Mucosa of rectum (tissue), 2 donors: Measurements from ENCODE around the gene DNER.
"Not testable (repeated sequence)": the region's sequence is repeated elsewhere in the genome, so short reads cannot be mapped to it uniquely, and the experiment has no call there.

Experiments
- H3K27ac ChIP-seq, 2 donors: one replicate each; pipeline ENCODE4 v1.7.0; 2013; ENCODE audit warnings: inconsistent platforms in 2 of 2, low read depth in 2 of 2, low read length in 2 of 2
- H3K27me3 ChIP-seq, 2 donors: one replicate each; pipeline ENCODE4 v1.7.0; 2013; ENCODE audit warnings: low read length in 2 of 2; ENCODE audit not compliant: control insufficient read depth in 2 of 2, insufficient read depth in 2 of 2
- H3K36me3 ChIP-seq, 2 donors: one replicate each; pipeline ENCODE4 v1.7.0; 2013; ENCODE audit warnings: low read length in 2 of 2; ENCODE audit not compliant: control insufficient read depth in 2 of 2, insufficient read depth in 2 of 2
- H3K4me1 ChIP-seq, 2 donors: one replicate each; pipeline ENCODE4 v1.7.0; 2013; ENCODE audit warnings: low read length in 2 of 2, mild to moderate bottlenecking in 1 of 2; ENCODE audit not compliant: control insufficient read depth in 2 of 2, insufficient read depth in 2 of 2
- H3K4me3 ChIP-seq, 2 donors: one replicate each; pipeline ENCODE4 v1.7.0; 2013; ENCODE audit warnings: low read length in 2 of 2
- H3K9ac ChIP-seq, 2 donors: one replicate each; pipeline ENCODE4 v1.7.0; 2013; ENCODE audit warnings: low read length in 2 of 2, low read depth in 1 of 2, mild to moderate bottlenecking in 1 of 2
- H3K9me3 ChIP-seq, 2 donors: one replicate each; pipeline ENCODE4 v1.7.0; 2013; ENCODE audit warnings: low read length in 2 of 2; ENCODE audit not compliant: control insufficient read depth in 2 of 2
- donor health status: healthy.
- donor health status: Normal muscosa, but diverticular disease.

The DNER gene

GRCh38 chr2:229634601-229635370 lies 79.6 kb downstream of the DNER start:
- Histone ChIP-seq H3K9me3 (no peaks in the 10 kb centered on the region), H3K36me3 (no peaks in the 10 kb centered on the region), H3K4me3 (no peak overlapping the region), H3K27ac (no peak overlapping the region), H3K9ac (no peak overlapping the region), H3K4me1 (no peaks in the 10 kb centered on the region), H3K27me3 (peaks cover 0 to 6% of the 10 kb centered on the region in 2 donors)

- H3K9me3 ChIP-seq: no peaks in the 10 kb centered on the region
- H3K4me1 ChIP-seq: no peaks in the 10 kb centered on the region
- H3K9ac ChIP-seq: no peak overlapping the region
- peaks cover 0 to 6% of the 10 kb centered on the region in 2 donors for H3K27me3 ChIP-seq
- no peak overlapping the region for H3K4me3 ChIP-seq
- no peak overlapping the region for H3K27ac ChIP-seq
- H3K36me3 ChIP-seq: no peaks in the 10 kb centered on the region
Measured at GRCh38 chr2:229633556-229633955, 80.8 kb downstream of the DNER start.

GRCh38 chr2:229629039-229629438 lies 85.3 kb downstream of the DNER start:
- Histone ChIP-seq H3K4me3 (no peak overlapping the region), H3K27ac (no peak overlapping the region), H3K4me1 (no peaks in the 10 kb centered on the region), H3K36me3 (no peaks in the 10 kb centered on the region), H3K9ac (no peak overlapping the region), H3K9me3 (no peaks in the 10 kb centered on the region), H3K27me3 (no peaks in the 10 kb centered on the region)

- Histone ChIP-seq H3K4me1 (no peaks in the 10 kb centered on the region), H3K27ac (no peak overlapping the region), H3K9me3 (no peaks in the 10 kb centered on the region), H3K36me3 (no peaks in the 10 kb centered on the region), H3K4me3 (no peak overlapping the region), H3K27me3 (no peaks in the 10 kb centered on the region), H3K9ac (no peak overlapping the region)
Measured at GRCh38 chr2:229627728-229628127, 86.6 kb downstream of the DNER start.

GRCh38 chr2:229622495-229623355 lies 91.6 kb downstream of the DNER start:
- Histone ChIP-seq H3K4me3 (no peak overlapping the region), H3K27me3 (no peaks in the 10 kb centered on the region), H3K27ac (no peak overlapping the region), H3K9me3 (no peaks in the 10 kb centered on the region), H3K36me3 (no peaks in the 10 kb centered on the region), H3K4me1 (no peaks in the 10 kb centered on the region), H3K9ac (no peak overlapping the region)

GRCh38 chr2:229620759-229621158 lies 93.6 kb downstream of the DNER start:
- Histone ChIP-seq H3K4me3 (no peak overlapping the region), H3K27ac (no peak overlapping the region), H3K9ac (no peak overlapping the region), H3K36me3 (no peaks in the 10 kb centered on the region), H3K4me1 (no peaks in the 10 kb centered on the region), H3K27me3 (no peaks in the 10 kb centered on the region), H3K9me3 (no peaks in the 10 kb centered on the region)

GRCh38 chr2:229620289-229620688 lies 94.1 kb downstream of the DNER start:
- Histone ChIP-seq H3K9me3 (no peaks in the 10 kb centered on the region), H3K9ac (no peak overlapping the region), H3K27me3 (no peaks in the 10 kb centered on the region), H3K4me3 (no peak overlapping the region), H3K36me3 (no peaks in the 10 kb centered on the region), H3K4me1 (no peaks in the 10 kb centered on the region), H3K27ac (no peak overlapping the region)

GRCh38 chr2:229616433-229616832 lies 97.9 kb downstream of the DNER start:
- Histone ChIP-seq H3K36me3 (no peaks in the 10 kb centered on the region), H3K27ac (no peak overlapping the region), H3K4me1 (no peaks in the 10 kb centered on the region)

GRCh38 chr2:229614021-229614420 lies 100.3 kb downstream of the DNER start:
- not testable (repeated sequence) for H3K9ac ChIP-seq, H3K36me3 ChIP-seq, H3K9me3 ChIP-seq, H3K4me1 ChIP-seq, H3K27me3 ChIP-seq, H3K4me3 ChIP-seq, H3K27ac ChIP-seq

More at GRCh38 chr2:229616433-229616832, 97.9 kb downstream of the DNER start:
- H3K27me3 ChIP-seq: no peaks in the 10 kb centered on the region
- H3K9me3 ChIP-seq: no peaks in the 10 kb centered on the region
- H3K4me3 ChIP-seq: no peak overlapping the region
- H3K9ac ChIP-seq: no peak overlapping the region

- H3K27ac ChIP-seq: no peak overlapping the region
- no peaks in the 10 kb centered on the region for H3K27me3 ChIP-seq
- H3K9me3 ChIP-seq: no peaks in the 10 kb centered on the region
- H3K36me3 ChIP-seq: no peaks in the 10 kb centered on the region
- no peak overlapping the region for H3K4me3 ChIP-seq
- H3K9ac ChIP-seq: no peak overlapping the region
- no peaks in the 10 kb centered on the region for H3K4me1 ChIP-seq
Measured at GRCh38 chr2:229612384-229612971, 101.9 kb downstream of the DNER start.
